DMS53 (cell line): Measurements from ENCODE around the gene PHF21A.
"Not testable (repeated sequence)": the region's sequence is repeated elsewhere in the genome, so short reads cannot be mapped to it uniquely, and the experiment has no call there.

Source experiments
- DNase-seq: peaks from one replicate; lab custom pipeline; 2025; lab: John Stamatoyannopoulos, UW

PHF21A gene

GRCh38 chr11:46120346-46121300 lies 631 bp downstream of the PHF21A start:
- DNase-seq = peak; percentile 80

GRCh38 chr11:46119352-46120216 lies 1.7 kb downstream of the PHF21A start:
- DNase-seq = peak; percentile 72

DNA sequence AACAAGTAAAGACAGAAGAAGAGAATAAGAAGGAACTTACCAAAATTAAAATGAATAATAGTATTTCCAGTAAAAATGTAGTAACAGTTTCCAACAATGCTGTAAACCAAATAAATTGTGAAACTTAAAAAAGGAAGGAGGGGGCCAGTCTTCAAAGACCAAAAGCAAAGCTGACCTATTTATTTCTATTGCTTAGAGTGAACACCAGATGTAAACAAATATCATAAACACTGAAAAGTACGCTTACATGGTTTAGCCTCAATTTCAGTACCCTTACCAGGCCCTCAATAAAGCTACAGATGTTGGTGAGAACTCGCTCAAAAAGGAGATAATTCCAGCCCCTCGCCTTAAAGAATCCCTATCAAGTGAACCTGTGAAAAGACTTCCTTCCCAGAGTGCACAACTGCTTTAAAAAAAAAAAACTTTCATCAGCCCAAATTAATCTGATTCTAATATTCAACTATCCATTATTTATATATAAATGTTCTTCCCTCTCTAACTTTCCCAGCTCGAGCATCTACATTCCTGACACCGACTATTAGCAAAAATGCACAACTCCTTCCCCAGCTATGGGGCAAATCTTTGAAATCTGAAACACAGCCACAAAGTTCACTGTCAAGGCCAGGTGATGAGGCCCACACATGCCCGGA lies 2.4 kb downstream of the PHF21A start:
- no peak for DNase-seq

GRCh38 chr11:46117842-46118241 lies 3.4 kb downstream of the PHF21A start:
- DNase-seq = no peak

- not testable (repeated sequence) for DNase-seq
These were observed 4.6 kb downstream of the PHF21A start for GRCh38 chr11:46116712-46117037.

DNA sequence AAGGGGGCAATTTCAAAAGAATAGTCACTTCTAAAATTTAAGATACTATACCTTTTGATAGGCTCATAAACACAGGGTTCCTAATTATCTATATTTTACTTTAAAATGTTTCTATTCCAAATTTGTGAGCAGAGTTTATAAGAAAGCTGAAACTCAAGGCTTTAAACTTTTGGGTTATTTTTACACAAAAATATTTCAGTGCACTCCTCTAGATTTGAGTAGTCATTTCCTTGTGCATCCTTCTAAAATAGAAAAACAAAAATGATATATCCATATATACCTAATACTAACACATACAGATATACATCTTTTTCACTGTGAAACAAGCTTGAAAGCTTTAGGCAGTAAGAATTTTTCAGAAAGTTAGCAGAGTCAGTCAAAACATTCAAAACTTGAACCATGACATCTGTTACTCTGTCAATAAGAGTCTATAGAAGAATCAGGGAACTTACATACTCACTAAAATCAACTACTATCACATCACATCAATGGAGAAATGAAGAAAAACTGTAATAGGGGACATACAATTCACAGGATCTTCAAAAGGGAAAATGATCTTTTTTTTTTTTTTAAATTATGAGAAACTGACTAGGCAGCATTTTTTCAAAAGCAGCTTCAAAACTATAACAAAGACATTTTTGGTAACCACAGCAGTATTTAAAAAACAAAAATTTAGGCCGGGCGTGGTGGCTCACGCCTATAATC lies 5.1 kb downstream of the PHF21A start:
- no peak for DNase-seq

- DNase-seq = no peak
These were observed 6.3 kb downstream of the PHF21A start for GRCh38 chr11:46114961-46115360.

- DNase-seq = no peak
These were observed 6.9 kb downstream of the PHF21A start for GRCh38 chr11:46114378-46114777.

GRCh38 chr11:46112961-46113607 lies 8.2 kb downstream of the PHF21A start:
- peak; percentile 69 for DNase-seq

DNA sequence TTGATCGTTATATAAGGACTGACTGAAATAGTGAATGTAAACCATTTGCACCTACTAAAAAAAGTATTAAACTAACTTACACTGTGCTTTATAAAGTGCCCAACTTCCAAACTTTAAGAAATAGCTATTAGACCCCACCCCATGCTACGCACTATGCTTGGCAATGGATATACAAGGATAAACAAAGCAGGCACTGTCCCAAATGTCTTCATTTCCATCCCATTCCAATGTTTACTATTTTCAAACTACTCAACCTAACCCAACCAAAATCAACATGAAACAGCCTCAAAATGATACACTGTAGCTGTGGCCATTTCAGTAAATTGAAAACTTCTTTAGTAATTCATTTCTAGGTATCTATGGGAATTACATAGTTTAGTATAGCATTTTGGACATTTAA lies 12.5 kb downstream of the PHF21A start:
- DNase-seq = no peak

DNA sequence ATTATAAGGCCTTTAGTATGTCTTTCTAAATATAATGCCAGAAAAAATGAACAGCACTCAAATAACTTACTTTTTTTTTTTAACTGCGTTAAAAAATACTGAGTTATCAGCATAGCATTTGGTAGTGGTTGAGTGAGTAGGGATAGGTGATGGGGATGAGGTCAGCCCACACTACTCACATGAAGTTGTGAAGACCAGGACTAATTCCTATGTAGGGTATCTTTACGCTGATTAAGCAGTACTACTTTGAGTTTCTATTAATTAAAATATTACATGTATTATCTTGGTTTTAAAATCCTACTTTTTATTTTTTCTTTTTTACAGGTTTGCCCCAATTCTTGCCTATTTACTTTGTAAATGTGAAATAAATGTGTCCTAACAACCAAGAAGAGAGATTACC lies 13.5 kb downstream of the PHF21A start:
- no peak for DNase-seq

DNA sequence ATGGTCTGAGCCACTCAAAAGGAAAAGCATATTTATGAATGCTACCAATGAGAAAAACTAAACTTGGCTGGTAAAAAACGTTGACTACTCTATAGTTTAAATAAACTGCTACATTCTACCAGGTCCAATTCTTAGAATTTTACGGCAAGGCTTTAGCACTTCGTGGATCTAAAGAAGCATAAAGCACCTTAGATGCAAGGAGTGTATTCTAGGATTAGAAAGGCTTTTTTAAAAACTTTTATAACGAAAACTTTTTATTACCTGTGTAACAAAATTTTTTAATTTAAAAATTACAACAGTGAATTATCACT lies 13.9 kb downstream of the PHF21A start:
- no peak for DNase-seq

DNA sequence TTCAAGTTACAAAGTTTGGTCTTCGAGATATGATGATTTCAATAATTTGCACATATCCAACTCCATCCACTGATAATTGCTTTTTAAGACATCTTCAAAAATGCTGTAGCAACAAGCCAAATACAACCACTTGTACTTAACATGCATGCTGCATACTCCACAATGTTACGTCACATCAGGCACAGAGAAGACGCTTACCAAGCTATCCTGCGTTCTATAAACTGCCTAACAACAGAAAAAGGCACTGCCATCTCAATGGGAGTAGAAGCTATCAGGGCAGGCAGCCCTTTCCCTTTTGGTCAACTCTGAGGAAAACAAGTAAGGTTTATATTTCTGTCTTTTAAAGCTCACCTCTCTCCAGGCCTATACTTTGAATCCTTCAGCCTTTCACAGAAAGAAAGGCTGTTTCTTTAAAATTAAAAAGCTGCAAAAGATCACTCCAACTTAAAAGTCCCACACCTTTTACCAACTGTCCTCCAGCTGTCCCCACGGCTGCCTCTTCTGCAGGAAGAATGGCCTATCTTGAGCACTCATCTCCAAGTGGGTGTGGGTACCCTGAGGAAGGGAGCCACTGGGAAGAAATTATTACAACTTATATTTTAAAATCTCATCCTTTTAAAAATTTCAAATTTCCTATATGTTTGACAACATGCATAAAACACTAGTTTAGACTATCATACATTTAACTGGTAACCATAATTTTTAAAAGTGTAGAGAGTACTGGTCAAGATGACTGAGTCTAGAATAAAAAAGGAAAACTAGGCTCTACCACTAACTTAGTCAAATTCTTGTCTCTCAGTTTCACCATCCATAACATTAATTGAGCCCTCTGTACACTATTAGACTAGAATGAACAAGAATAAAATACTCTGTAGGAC lies 14.5 kb downstream of the PHF21A start:
- no peak for DNase-seq

GRCh38 chr11:46105926-46106325 lies 15.3 kb downstream of the PHF21A start:
- no peak for DNase-seq

- no peak for DNase-seq
These were observed 16.1 kb downstream of the PHF21A start for GRCh38 chr11:46105134-46105628.

GRCh38 chr11:46102843-46103242 lies 18.4 kb downstream of the PHF21A start:
- no peak for DNase-seq

DNA sequence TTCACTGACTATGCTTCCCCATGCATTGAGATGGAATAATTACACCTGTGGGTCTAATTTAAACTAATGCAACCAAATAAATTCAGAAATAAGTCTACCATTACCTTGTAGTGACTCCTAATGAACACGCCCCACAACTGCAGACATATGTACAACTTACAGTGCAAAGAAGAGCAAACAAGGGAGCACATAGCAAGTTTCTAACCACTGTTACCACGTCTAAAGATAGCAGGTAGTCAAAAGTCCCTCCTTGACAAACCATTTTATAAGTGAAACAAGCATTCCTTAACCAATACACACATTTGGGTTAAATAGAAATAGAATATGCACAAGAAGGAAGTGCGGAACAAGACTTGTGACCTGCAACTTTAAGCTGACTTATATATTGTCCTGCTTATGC lies 20.6 kb downstream of the PHF21A start:
- DNase-seq = peak; percentile 2

GRCh38 chr11:46099963-46100316 lies 21.3 kb downstream of the PHF21A start:
- DNase-seq = no peak

GRCh38 chr11:46090375-46090774 lies 30.9 kb downstream of the PHF21A start:
- DNase-seq = no peak

- DNase-seq = no peak
These were observed 41.6 kb downstream of the PHF21A start for GRCh38 chr11:46079662-46080061.
